Hematopoietic multipotent progenitor cell treated with erythropoietin and hydrocortisone succinate and interleukin-3 and kit ligand, for 6 days (in vitro differentiated cells): ENCODE data around the gene C2orf81.

Experiments used
- DNase-seq: peaks from one replicate; pipeline ENCODE4 v3.0.0-alpha.2; 2015

Gene C2orf81

GRCh38 chr2:74387346-74387745 lies 34.1 kb downstream of the C2orf81 start:
- no peak for DNase-seq

GRCh38 chr2:74385396-74385795 lies 36.0 kb downstream of the C2orf81 start:
- peak; percentile 30 for DNase-seq

- no peak for DNase-seq
These were observed 37.4 kb downstream of the C2orf81 start for GRCh38 chr2:74384051-74384450.

GRCh38 chr2:74383254-74383653 lies 38.2 kb downstream of the C2orf81 start:
- DNase-seq, result no peak

GRCh38 chr2:74381751-74382150 lies 39.7 kb downstream of the C2orf81 start:
- no peak for DNase-seq

GRCh38 chr2:74379851-74380789 lies 41.3 kb downstream of the C2orf81 start, which contains the start of gene DCTN1:
TSS of gene DCTN1 (minus strand) at chr2:74380311. CDS start at chr2:74380037, 274 bp downstream.
- peak; percentile 52 for DNase-seq

- no peak for DNase-seq
These were observed 43.4 kb downstream of the C2orf81 start for GRCh38 chr2:74378007-74378406.

- peak; percentile 15 for DNase-seq
These were observed 45.6 kb downstream of the C2orf81 start for GRCh38 chr2:74375838-74376237.

- DNase-seq, result peak; percentile 13
These were observed 46.8 kb downstream of the C2orf81 start for GRCh38 chr2:74374509-74375205.

- no peak for DNase-seq
These were observed 47.4 kb downstream of the C2orf81 start for GRCh38 chr2:74373985-74374384.

GRCh38 chr2:74373221-74373676 lies 48.2 kb downstream of the C2orf81 start:
- no peak for DNase-seq

- no peak for DNase-seq
These were observed 48.7 kb downstream of the C2orf81 start for GRCh38 chr2:74372674-74373073.

- DNase-seq, result no peak
These were observed 50.0 kb downstream of the C2orf81 start for GRCh38 chr2:74371421-74371820.

GRCh38 chr2:74369976-74370375 lies 51.4 kb downstream of the C2orf81 start:
- no peak for DNase-seq

- DNase-seq, result no peak
These were observed 52.9 kb downstream of the C2orf81 start for GRCh38 chr2:74368499-74368898.

- no peak for DNase-seq
These were observed 53.6 kb downstream of the C2orf81 start for GRCh38 chr2:74367789-74368188.

- DNase-seq, result no peak
These were observed 55.4 kb downstream of the C2orf81 start for GRCh38 chr2:74366036-74366435.

- no peak for DNase-seq
These were observed 56.6 kb downstream of the C2orf81 start for GRCh38 chr2:74364533-74365505.
